SH-SY5Y (cell line): ENCODE measurements around the gene NME5.

Experiments
- GATA2 ChIP-seq: IDR thresholded peaks from 2 replicates; pipeline ENCODE4 v1.6.1; 2011; ENCODE audit warnings: mild to moderate bottlenecking, low read depth, low read length
- GATA3 ChIP-seq: IDR thresholded peaks from 2 replicates; pipeline ENCODE4 v1.6.1; 2011; ENCODE audit warnings: low read depth, mild to moderate bottlenecking, low read length, moderate library complexity

- no peak for TF ChIP-seq GATA2
- TF ChIP-seq GATA3, result no peak
Measured at GRCh38 chr5:138177941-138178515, 38.8 kb upstream of the NME5 start.
